HG02571 (cell line): Measurements from ENCODE around the gene EMC9.
A peak's percentile ranks its signal among the peaks of the same experiment; 100 is the strongest.

Source experiments
- ATAC-seq: cut with Tn5 transposase; IDR thresholded peaks from one replicate; pipeline ENCODE4 v1.9.1; 2021; ENCODE audit warnings: mild to moderate bottlenecking, moderate library complexity; ENCODE audit not compliant: unreplicated experiment

The EMC9 gene, protein sequence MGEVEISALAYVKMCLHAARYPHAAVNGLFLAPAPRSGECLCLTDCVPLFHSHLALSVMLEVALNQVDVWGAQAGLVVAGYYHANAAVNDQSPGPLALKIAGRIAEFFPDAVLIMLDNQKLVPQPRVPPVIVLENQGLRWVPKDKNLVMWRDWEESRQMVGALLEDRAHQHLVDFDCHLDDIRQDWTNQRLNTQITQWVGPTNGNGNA

DNA sequence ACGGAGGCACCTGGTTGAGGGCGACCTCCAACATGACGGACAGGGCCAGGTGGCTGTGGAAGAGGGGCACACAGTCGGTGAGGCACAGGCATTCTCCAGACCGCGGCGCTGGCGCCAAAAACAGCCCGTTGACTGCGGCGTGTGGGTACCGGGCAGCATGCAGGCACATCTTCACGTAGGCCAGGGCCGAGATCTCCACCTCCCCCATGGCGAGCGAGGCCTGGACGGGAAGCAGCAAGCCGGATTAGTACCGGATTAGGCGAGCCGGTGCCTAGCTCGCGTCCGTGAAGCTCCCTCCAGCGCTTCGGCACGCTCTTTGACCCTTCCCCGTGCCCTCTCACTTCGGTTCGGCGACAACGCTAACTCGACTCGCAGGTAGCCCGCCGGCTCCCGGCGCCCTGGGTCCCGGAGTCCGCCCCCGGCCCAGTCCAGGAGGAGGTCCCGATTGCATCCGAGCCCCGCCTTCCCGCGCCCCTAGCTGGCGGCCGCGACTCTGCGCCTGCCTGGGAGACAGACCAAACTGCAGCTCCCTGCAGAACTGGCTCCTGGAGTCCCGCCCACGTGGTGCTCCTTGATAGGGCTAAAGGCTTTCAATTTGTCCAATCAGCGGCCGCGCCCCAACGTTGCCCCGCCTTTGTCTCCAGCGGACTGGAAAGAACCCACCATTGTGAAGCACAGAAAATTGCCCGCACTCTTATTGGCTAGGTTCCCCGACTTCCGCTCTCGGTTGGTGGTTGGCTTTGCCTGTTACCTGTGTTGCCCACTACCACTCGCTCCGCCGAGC is at the start of gene EMC9:
Gene EMC9, minus strand, starts transcription at position 495 of the 784 bp plus-strand sequence. Its CDS starts 287 bp downstream, at position 208.
- peak; percentile 81 for ATAC-seq

DNA sequence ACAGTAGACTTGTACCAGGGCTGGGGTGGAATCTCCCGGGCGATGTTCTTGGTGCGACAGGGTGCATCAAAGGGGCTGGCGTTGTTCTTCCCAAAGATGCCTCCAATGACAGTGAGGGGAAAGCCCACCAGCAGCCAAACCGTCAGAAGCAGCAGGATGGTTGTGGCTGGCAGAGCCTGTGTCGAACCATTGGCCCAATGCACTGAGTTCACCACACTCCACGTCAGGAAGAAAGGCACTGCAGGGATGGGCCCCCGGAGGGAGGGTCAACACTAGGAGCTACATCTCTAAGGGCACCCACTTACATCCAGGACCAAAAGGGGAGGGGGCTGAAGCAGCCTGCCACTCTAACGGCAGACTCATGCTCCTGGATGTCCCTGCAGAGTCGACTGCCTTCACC is 49.0 kb upstream of the EMC9 start:
- ATAC-seq: no peak

DNA sequence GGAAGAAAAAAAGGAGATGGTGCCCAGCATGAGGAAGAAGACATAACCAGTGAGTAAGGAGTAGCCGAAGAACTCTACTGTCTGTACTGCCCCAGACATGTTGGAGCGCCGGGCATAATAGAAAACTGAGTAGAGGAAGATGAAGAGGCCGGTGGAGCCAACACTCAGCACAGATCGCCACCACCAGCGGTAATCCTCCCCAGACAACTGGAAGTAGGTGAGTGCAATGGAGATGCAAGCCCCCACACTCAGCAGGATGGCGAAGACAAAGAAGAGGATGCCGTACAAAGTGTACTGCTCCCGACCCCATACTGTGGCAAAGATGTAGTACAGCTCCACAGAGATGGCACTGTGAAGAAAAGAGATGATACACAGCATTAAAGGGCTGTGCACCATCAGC is 48.1 kb upstream of the EMC9 start:
- ATAC-seq: no peak

DNA sequence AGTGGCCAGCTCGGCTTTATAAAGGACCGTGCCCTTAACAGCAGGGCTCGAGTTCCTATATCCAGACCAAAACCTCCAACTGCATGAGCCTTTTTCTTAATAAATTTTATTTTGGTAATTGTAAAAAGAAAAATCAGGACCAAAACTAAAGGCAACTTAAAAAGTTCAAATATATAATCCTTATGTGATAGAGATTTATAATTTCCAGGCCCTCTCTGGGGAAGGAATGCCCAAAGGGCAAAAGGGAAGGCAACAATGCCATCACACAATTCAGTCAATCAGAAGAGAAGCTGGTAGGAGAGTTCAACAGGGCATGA is 47.6 kb upstream of the EMC9 start:
- ATAC-seq: no peak

DNA sequence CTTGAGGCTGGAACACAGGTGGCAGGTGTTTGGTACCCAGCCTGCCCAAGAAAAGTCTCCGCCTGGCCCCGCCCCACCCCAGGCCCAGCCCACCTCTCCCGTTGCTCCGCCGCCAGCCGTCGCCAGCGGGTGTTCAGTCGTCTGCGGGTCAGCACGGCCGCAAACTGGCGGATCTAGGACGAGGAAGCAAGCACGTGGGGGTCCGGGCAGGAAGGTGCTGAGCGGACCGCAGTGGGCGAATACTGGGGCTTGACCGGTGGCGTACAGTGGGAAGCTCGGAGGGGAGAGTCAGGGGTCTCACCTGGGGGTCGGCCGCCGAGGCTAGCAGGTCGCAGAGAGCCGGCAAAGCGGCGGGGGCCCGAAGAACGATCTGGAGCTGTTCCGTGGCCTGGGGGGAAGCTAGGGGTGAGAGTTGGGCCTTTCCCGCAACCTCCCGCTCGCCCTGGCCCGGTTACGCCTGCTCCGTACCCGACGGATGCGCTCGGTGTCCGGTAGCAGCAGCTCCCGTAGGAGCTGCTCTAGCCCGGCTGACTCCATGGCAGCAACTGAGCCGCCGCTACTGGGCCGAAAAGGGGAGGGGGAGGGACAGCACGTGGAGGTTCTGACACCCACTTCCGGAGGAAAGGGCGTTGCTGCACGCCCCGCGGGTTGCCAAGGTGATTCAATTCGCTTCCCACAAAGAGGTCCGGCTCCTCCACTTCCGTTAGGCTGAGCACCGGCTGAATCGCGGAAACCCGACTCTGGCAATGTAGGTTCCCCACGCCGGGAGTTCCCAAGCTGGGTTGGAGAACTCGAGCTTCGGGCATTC is 47.1 kb upstream of the EMC9 start, which contains the start of gene IPO4:
Gene IPO4, minus strand, starts transcription at position 566 of the 808 bp plus-strand sequence. Its CDS starts 29 bp downstream, at position 537.
- peak; percentile 86 for ATAC-seq

DNA sequence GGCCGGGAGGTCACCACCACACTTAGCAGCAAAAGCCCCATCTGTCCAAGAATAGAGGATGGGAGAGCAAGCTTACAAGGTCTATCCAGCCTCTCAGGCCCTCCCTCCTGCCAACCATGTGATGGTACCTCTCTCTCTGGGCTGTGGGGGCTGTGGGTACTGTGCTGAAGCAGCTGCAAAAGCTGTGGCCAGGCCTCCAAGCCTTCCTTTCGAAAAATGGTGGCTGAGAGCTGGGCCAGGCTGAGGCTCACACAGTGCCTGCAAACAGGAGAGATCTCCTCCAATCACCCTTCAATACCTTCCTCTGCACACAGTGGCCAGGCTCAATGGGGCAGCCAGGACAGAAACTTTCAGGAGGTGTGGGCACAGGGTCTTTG is 46.1 kb upstream of the EMC9 start:
- ATAC-seq: no peak

DNA sequence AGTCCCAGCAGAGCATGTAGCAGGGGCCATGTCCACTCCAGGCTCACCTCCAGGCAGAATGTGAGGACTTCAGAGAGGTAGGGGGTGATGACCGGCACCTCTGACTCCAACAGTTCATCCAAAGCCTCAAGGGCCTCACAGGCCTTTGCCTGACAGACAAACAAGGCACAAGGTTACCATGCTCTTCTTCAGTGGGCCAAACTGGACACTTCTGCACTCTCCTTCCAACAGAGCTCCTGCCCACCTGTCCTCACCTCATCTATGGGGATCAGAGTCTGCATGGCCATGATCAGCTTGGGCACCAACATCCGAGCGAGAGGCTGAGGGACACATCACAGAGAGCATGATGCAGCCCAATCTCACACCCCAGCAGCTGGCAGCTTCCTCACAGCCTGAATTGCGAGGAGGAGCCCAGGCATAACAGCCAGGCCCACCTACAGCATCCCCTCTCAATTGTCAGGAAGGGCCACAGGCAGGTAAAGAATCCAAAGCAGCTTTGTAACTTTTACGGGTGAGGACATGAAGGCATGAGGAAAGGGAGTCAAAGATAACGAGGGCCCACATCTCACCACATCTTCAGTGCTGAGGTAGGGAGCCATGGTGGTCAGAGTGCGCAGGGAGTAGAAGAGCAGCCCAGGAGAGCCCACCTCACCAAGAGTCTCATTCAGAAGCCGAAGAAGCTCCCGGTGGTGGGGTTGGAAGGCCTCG is 45.6 kb upstream of the EMC9 start:
- no peak for ATAC-seq

DNA sequence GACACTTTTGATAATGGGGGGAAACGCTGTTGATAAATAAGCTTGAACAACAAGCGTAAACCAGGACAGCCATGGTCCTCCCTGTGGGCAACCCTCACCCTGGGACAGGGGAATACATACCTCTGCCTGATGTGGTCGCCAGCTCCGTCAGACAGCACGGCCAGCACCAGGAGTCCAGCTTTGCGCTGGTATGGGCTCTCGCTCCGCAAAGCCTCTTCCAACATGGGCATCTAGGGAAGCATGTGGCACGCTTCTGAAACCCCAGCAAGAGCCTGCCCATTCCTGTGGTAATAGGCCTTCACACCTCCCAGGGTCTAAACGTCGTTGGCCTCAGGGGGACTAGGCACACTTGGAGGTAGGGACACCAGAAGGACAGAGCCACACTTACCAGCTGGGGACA is 44.4 kb upstream of the EMC9 start:
- ATAC-seq: no peak

DNA sequence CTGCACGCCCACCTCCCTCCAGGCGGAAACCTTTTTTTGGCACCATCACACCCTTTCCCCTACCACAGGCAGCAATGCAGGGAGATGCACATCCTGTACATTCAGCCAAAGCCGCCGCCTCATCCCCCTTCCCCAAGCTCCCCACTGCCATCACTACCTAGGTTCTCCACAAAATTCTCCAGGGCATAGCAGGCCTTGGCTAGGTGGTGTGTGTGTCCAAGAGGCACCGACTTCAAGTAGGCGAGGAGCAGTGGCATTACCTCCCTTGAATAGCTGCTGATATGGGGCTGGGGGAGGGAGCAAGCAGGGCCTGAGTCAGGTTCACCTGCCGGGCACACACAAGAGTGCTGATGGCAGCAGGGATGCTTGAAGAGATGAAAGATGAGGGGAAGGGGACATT is 43.6 kb upstream of the EMC9 start:
- ATAC-seq: no peak

DNA sequence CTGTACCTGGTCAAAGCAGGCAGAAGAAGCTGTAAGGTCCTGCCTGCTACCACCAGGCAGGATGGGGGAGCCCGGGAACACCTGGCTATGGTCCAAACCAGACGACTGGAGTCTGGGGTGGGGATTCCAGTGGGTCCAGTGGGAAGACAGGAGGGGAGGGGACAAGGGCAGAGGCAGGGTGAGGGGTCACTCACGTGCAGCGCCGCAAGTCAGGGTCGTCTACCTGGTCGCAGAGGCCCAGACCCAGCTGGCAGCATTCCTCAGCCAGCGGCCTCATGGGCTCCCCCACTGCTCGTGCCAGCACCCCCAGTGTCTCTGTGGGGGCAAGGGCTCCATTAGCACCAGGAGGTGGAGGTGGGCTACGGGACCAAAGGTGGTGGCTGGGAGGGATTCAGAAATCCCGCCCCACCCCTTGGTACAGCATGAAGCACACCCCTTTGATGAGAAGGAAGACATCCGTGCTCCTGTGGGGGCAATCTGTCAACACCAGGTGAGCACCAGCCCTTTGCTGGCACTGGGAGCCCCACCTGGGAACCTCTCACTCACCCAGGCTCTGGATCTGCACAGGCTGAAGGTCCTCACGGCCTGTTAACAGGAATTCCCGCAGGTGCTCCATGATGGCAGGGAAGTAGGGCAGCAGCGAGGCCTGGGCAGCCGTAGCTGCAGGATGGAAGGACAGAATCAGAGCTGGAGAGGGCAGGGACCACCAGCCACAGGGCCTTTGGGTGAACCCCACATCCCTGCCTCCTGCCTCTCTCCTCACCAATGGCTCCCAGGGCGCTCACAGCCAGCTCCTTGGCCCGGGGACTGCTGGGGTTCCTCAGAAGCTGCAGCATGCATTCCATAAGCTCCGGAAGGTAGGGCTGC is 42.9 kb upstream of the EMC9 start:
- no peak for ATAC-seq

DNA sequence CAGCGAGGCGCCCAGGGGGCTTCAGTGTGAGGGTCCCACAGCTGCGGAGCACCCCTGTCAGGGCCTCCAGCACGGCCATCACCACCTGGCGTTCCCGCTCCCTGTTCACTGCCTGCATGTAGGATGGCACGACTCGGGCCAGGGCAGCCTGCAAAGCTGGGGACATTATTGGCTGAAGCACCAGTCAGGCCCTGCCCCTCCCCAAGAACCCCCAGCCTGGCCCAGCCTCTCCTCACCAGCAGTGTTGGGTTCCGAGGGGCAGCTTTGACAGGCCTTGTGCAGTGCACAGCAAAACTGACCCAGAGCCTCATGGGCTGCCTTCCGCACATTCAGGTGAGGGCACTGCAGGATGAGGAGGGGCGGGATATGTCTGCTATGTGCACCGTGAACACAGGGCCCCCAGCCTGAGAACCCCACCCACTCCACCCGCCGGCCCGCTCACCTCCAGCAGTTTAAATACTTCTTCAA is 41.7 kb upstream of the EMC9 start:
- no peak for ATAC-seq

DNA sequence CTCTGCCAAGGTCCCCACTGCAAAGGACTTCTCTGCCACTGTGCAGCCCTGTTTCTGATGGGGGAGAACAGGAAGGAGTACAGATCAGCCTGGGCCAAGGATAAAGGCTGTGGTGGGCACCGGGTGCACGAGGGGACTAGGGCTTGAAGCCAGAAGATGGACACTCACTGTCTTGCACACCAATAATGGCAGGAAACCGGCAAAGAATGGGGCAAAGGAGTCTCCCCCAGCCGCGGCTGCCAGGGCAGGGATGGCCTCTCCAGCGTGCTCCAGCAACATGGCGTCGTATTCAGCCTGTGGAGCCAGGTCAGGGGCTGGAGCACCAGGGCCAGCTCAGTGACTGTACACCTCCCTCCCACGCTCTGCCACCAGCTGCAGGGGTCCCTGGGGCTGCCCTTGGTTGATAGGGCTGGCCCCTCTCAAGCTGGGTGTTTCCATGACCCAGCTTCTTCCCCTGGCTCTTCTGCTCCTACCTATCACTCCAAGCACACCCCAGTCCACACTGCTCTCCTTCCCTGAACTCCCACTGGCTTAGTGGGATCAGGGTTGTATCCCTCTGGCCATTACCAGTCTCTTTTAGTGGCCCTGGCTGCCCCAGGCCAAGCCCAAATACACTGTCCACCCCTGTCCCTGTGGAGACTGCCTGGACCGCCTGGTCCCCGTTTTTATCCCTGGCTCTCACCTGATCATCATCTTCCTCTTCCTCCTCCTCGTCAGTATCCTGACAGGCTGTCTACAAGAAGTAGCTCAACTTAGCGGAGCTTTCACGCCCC is 40.9 kb upstream of the EMC9 start:
- no peak for ATAC-seq

DNA sequence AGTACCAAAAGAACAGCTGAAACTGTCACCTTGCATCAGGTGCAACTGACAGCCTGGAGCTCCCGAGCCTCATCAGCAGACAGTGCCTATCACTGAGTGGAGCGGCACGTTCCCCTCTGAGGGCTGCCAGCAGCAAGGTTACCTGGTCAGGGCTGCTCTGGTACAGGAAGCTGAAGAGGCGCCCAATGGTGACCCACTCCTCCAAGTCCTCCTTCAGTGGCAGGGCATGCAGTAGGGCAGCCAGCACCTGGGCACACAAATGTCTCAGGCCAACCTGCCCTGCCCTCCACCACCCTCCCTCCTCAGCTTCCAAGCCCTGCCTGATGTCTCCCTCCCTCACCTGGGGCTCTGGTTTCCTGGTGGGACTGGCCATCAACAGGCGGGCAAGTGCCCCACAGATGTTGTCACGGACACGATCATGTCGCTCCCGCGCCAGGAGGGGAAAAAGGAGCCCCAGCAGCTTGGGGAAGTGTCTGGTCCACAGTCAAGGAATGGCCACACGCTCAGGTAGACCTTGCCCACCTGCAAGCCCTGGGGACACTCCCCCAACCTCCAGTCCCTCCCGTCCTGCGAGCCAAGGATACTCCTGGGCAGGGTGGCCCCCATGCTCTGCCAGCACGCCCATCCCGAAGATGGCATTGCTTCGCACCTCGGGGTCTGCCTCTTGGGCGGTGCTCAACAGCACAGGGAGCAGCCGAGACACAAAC is 40.1 kb upstream of the EMC9 start:
- no peak for ATAC-seq

DNA sequence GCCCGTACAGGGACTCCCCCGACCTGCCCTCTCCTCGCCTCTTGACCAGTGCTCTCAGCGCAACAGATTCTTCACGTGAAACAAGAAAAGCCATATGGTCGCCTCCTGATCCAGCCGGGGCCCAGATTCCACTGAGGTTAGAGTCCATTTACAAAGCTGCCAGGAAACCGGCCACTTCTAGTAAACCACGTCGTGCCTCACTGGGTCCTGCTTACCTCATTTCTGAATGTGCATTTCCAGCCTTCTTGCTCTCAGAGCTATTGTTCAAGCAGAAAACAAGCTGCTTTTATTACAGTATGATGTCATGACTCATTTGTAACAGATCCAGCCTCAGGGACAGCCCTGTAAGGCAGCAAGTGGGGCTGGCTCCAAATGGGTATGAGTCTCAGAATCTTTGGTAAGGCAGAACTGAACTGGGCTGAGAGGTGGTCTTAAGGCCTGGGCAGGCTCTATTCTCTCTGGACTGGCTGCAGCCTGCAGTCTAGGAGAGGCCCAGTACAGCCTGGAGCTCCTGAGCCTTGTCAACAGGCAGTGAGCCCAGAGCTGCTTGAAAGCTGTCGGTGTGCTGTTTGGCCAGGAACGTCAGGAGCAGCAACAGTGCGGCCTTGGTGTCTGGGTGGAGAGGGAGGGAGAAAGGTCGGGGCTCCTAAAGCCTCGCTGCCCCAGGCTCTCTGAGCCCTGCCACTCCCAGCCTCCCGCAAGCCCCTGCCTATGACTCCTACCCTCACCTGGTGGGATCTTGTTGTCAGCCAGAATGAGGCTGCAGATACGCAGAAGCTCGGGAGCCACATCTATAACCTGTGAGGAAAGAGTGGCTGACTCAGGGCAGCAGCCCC is 38.8 kb upstream of the EMC9 start:
- no peak for ATAC-seq

DNA sequence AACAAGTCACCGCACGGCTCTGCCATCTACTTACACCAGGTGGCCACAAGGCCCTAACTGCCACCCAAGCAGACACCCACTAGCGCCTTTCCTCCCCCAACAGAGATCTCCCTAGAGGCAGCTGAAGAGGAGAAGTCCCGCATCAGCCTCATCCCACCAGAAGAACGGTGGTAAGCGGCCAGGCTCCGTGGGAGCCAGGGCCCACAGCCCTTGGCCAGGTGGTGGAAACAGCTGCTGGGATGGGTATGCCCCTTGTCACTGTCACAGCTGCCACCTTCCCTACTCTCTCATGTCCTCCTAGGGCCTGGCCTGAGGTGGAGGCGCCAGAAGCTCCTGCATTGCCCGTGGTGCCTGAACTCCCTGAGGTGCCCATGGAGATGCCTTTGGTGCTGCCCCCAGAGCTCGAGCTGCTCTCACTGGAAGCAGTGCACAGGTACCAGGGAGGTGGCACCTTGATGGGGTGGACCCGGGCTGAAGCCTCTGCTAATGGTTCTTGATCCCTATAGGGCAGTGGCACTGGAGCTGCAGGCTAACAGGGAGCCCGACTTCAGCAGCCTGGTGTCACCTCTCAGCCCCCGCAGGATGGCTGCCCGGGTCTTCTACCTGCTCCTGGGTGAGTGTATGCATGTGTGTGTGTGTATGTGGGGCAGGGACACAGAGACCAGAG is 38.0 kb upstream of the EMC9 start:
- ATAC-seq: no peak

DNA sequence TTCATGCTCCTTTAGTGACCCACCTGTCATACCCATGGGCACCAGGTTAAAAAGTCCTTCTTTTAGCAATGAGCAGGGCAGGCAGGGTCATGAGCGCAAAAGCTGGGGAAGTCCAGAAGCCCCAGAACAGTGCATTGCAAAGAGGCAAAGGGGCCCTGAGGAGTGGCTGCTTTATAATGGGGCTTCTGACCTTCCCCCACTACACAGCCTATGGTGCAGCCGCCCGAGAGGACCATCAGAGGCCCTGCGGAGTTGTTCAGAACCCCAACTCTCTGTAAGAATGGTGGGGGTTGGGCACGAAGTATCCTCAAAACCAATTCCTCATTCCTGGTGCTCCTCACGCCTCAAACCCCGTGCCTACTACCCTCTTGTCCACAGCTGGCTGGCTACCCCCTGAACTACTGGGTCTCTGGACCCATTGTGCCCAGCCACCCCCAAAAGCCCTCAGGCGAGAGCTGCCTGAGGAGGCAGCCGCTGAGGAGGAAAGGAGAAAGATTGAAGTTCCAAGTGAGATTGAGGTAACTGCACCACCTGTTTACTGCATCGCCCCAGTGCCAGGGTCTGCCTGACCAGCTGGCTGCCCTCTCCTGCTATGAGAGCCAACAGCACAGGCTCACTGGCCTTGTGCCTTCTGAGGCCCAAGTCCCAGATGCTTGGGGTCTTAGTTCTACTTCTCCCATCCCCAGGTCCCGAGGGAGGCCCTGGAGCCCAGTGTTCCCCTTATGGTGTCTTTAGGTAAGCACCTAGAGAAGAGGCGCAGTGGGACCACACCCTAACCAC is 37.2 kb upstream of the EMC9 start:
- no peak for ATAC-seq

DNA sequence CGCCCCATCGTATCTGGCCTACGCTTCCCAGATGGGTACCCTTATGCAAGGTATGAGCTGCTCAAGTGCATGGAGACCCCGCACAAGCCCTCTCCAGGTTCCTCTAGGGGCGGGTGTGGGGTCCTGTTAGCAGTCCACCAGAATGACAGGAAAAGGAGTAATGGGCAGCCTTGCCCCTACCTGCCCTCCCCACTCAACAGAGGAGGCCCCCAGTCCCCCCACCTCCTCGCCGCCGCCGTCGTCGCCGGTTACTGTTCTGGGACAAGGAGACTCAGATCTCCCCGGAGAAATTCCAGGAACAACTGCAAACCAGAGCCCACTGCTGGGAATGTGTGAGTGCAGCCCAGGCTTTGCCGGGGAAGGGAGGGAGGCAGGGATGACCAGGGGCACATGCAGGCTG is 36.5 kb upstream of the EMC9 start:
- ATAC-seq: no peak
